ENCODE measurements around the gene KLK3. TPM values are rescaled to one million over a fixed set of nuclear protein-coding genes. Genes with fewer than 3 reads are reported as not detected.

KLK3 gene
- total RNA-seq, 2 donors from 2014 or later = not detected

DNA sequence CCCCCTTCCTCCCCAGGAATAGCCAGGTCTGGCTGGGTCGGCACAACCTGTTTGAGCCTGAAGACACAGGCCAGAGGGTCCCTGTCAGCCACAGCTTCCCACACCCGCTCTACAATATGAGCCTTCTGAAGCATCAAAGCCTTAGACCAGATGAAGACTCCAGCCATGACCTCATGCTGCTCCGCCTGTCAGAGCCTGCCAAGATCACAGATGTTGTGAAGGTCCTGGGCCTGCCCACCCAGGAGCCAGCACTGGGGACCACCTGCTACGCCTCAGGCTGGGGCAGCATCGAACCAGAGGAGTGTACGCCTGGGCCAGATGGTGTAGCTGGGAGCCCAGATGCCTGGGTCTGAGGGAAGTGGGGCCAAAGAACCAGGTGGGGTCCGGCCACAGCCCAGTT, 21.7 kb downstream of the KLK3 start:
- Histone ChIP-seq H3K36me3 (no peaks in the 10 kb centered on the region), H3K27me3 (replicated peaks; ENCODE audit: insufficient read depth) (no peaks in the 10 kb centered on the region), H3K4me1 (ENCODE audit: control insufficient read depth in 1 of 2, low read depth in 2 of 2) (no peaks in the 10 kb centered on the region), H3K4me3 (no peak overlapping the region), H3K9me3 (no peaks in the 10 kb centered on the region), H3K27ac (no peak overlapping the region)
- DNase-seq (ENCODE audit: low spot score) (no peak), ATAC-seq (ENCODE audit: insufficient number of reproducible peaks, low FRiP score, low read depth) (no peak)
- TF ChIP-seq, protein P1, sequence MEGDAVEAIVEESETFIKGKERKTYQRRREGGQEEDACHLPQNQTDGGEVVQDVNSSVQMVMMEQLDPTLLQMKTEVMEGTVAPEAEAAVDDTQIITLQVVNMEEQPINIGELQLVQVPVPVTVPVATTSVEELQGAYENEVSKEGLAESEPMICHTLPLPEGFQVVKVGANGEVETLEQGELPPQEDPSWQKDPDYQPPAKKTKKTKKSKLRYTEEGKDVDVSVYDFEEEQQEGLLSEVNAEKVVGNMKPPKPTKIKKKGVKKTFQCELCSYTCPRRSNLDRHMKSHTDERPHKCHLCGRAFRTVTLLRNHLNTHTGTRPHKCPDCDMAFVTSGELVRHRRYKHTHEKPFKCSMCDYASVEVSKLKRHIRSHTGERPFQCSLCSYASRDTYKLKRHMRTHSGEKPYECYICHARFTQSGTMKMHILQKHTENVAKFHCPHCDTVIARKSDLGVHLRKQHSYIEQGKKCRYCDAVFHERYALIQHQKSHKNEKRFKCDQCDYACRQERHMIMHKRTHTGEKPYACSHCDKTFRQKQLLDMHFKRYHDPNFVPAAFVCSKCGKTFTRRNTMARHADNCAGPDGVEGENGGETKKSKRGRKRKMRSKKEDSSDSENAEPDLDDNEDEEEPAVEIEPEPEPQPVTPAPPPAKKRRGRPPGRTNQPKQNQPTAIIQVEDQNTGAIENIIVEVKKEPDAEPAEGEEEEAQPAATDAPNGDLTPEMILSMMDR (IDR thresholded peaks at IDR 0.05) = no peak

DNA sequence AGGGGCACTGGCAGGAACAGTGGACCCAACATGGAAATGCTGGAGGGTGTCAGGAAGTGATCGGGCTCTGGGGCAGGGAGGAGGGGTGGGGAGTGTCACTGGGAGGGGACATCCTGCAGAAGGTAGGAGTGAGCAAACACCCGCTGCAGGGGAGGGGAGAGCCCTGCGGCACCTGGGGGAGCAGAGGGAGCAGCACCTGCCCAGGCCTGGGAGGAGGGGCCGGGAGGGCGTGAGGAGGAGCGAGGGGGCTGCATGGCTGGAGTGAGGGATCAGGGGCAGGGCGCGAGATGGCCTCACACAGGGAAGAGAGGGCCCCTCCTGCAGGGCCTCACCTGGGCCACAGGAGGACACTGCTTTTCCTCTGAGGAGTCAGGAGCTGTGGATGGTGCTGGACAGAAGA, 22.6 kb downstream of the KLK3 start:
- ATAC-seq (ENCODE audit: insufficient number of reproducible peaks, low FRiP score, low read depth) (no peak), DNase-seq (ENCODE audit: low spot score) (no peak)
- Histone ChIP-seq H3K4me3 (no peak overlapping the region), H3K27me3 (replicated peaks; ENCODE audit: insufficient read depth) (no peaks in the 10 kb centered on the region), H3K27ac (no peak overlapping the region), H3K4me1 (ENCODE audit: control insufficient read depth in 1 of 2, low read depth in 2 of 2) (no peaks in the 10 kb centered on the region), H3K36me3 (no peaks in the 10 kb centered on the region), H3K9me3 (no peaks in the 10 kb centered on the region)
- TF ChIP-seq, protein P1 (IDR thresholded peaks at IDR 0.05) = no peak

DNA sequence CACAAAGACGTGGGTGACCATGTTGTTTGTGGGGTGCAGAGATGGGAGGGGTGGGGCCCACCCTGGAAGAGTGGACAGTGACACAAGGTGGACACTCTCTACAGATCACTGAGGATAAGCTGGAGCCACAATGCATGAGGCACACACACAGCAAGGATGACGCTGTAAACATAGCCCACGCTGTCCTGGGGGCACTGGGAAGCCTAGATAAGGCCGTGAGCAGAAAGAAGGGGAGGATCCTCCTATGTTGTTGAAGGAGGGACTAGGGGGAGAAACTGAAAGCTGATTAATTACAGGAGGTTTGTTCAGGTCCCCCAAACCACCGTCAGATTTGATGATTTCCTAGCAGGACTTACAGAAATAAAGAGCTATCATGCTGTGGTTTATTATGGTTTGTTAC, 24.1 kb downstream of the KLK3 start:
- Histone ChIP-seq H3K27me3 (replicated peaks; ENCODE audit: insufficient read depth) (no peaks in the 10 kb centered on the region), H3K36me3 (no peaks in the 10 kb centered on the region), H3K4me3 (no peak overlapping the region), H3K27ac (no peak overlapping the region), H3K9me3 (no peaks in the 10 kb centered on the region), H3K4me1 (ENCODE audit: control insufficient read depth in 1 of 2, low read depth in 2 of 2) (no peaks in the 10 kb centered on the region)
- DNase-seq (ENCODE audit: low spot score) (no peak), ATAC-seq (ENCODE audit: insufficient number of reproducible peaks, low FRiP score, low read depth) (no peak)
- TF ChIP-seq, protein P1 (IDR thresholded peaks at IDR 0.05) = no peak

- Histone ChIP-seq H3K27ac (no peak overlapping the region), H3K4me1 (ENCODE audit: control insufficient read depth in 1 of 2, low read depth in 2 of 2) (no peaks in the 10 kb centered on the region), H3K36me3 (no peaks in the 10 kb centered on the region), H3K9me3 (no peaks in the 10 kb centered on the region), H3K27me3 (replicated peaks; ENCODE audit: insufficient read depth) (no peaks in the 10 kb centered on the region), H3K4me3 (no peak overlapping the region)
- DNase-seq (ENCODE audit: low spot score) (no peak), ATAC-seq (ENCODE audit: insufficient number of reproducible peaks, low FRiP score, low read depth) (no peak)
- TF ChIP-seq, protein P1 (IDR thresholded peaks at IDR 0.05) = no peak
Measured at GRCh38 chr19:50880241-50880640, 25.5 kb downstream of the KLK3 start.

DNA sequence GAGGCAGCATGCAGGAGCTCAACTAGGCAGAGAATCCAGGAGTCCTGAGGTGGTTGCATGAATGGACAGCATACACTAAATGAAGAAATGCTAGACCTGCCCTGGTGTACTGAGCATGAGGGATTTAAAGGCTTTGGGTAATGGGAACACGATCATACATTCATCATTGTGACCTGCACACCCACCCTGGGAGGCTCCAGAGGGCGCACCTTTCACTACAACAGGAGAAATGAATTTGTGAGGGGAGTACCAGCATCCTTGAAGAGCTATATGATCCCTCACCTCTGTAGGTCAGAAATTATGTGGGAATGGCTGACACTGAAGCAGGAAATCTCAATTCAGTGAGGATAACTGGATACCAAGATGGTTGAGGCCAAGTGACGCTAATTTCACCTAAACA, 27.5 kb downstream of the KLK3 start:
- Histone ChIP-seq H3K4me1 (ENCODE audit: control insufficient read depth in 1 of 2, low read depth in 2 of 2) (no peaks in the 10 kb centered on the region), H3K36me3 (no peaks in the 10 kb centered on the region), H3K9me3 (no peaks in the 10 kb centered on the region), H3K27ac (no peak overlapping the region), H3K27me3 (replicated peaks; ENCODE audit: insufficient read depth) (no peaks in the 10 kb centered on the region), H3K4me3 (no peak overlapping the region)
- ATAC-seq (ENCODE audit: insufficient number of reproducible peaks, low FRiP score, low read depth) (no peak), DNase-seq (ENCODE audit: low spot score) (no peak)
- TF ChIP-seq, protein P1 (IDR thresholded peaks at IDR 0.05) = no peak

Measured in thoracic aorta (tissue), 2 donors.